ENCODE data around the gene TNFSF18. TPM values are rescaled to one million over a fixed set of nuclear protein-coding genes. Genes with fewer than 3 reads are reported as not detected.

TNFSF18 gene
- total RNA-seq, 1 donor from 2014 or later = 0.14 TPM

- H3K27ac Mint-ChIP-seq (ENCODE audit: unreplicated experiment) = no peak overlapping the region
- Histone ChIP-seq H3K27ac (ENCODE audit: low read depth, low read length) (no peak overlapping the region), H3K4me2 (ENCODE audit: low read length) (no peak overlapping the region), H2AFZ (ENCODE audit: low read depth, low read length) (no peak overlapping the region), H3K36me3 (ENCODE audit: insufficient read depth, low read length) (no peaks in the 10 kb centered on the region), H3K4me1 (ENCODE audit: insufficient read depth, low read length) (peaks cover 22% of the 10 kb centered on the region), H3K4me3 (ENCODE audit: insufficient read depth, low read depth, low read length) (no peak overlapping the region), H3K27me3 (ENCODE audit: insufficient read depth, low read length) (no peaks in the 10 kb centered on the region), H4K20me1 (ENCODE audit: insufficient read depth, low read length) (no peaks in the 10 kb centered on the region), H3K9ac (ENCODE audit: low read length) (no peak overlapping the region), H3K9me3 (ENCODE audit: insufficient read depth, low read depth, low read length) (no peaks in the 10 kb centered on the region), H3K79me2 (ENCODE audit: insufficient read depth, low read length) (no peaks in the 10 kb centered on the region)
- TF ChIP-seq, protein P1, sequence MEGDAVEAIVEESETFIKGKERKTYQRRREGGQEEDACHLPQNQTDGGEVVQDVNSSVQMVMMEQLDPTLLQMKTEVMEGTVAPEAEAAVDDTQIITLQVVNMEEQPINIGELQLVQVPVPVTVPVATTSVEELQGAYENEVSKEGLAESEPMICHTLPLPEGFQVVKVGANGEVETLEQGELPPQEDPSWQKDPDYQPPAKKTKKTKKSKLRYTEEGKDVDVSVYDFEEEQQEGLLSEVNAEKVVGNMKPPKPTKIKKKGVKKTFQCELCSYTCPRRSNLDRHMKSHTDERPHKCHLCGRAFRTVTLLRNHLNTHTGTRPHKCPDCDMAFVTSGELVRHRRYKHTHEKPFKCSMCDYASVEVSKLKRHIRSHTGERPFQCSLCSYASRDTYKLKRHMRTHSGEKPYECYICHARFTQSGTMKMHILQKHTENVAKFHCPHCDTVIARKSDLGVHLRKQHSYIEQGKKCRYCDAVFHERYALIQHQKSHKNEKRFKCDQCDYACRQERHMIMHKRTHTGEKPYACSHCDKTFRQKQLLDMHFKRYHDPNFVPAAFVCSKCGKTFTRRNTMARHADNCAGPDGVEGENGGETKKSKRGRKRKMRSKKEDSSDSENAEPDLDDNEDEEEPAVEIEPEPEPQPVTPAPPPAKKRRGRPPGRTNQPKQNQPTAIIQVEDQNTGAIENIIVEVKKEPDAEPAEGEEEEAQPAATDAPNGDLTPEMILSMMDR (IDR thresholded peaks at IDR 0.05; ENCODE audit: insufficient read depth, low read depth, low read length) = no peak
- TF ChIP-seq EZH2 (IDR thresholded peaks at IDR 0.05; ENCODE audit: insufficient read depth, low read length) = no peak
- FAIRE-seq (no peak), DNase-seq (ENCODE audit: low read depth) (no peak)
- H3K36me3 Mint-ChIP-seq (ENCODE audit: low read depth, unreplicated experiment) = no peaks in the 10 kb centered on the region
- no peaks in the 10 kb centered on the region for H3K9me3 Mint-ChIP-seq (ENCODE audit: unreplicated experiment)
- H3K27me3 Mint-ChIP-seq (ENCODE audit: low read depth, unreplicated experiment) = no peaks in the 10 kb centered on the region
- H3K4me1 Mint-ChIP-seq (ENCODE audit: low read depth, unreplicated experiment) = peaks cover 32% of the 10 kb centered on the region
- H3K4me3 Mint-ChIP-seq (ENCODE audit: unreplicated experiment) = no peak overlapping the region
These were observed 6.1 kb downstream of the TNFSF18 start for GRCh38 chr1:173044656-173045055.

DNA sequence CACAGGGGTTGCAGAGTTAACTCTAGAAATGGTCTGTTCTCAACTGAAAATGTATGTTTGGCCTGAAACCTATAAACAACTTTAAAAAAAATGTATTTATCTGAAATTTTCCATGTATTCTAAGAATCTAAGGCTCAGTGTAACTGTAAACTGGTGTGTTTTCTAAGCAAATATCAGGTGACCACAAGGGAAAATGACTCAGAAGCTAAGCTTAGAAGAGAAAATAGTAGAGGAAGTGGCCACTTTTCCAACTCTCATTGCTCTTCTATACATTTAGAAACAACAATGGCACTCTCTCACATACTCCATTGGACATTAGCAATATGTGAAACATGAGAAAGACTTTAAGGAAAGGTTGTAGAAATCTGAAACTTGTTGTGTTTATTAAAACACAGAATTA, 7.5 kb downstream of the TNFSF18 start:
- H3K27me3 ChIP-seq (ENCODE audit: insufficient read depth, low read length) = no peaks in the 10 kb centered on the region
- no peak overlapping the region for H2AFZ ChIP-seq (ENCODE audit: low read depth, low read length)
- no peak overlapping the region for H3K27ac Mint-ChIP-seq (ENCODE audit: unreplicated experiment)
- peak overlapping the region; percentile 63 for H3K4me2 ChIP-seq (ENCODE audit: low read length)
- peaks cover 16% of the 10 kb centered on the region for H3K4me1 ChIP-seq (ENCODE audit: insufficient read depth, low read length)
- H3K36me3 ChIP-seq (ENCODE audit: insufficient read depth, low read length) = no peaks in the 10 kb centered on the region
- TF ChIP-seq, protein P1 (IDR thresholded peaks at IDR 0.05; ENCODE audit: insufficient read depth, low read depth, low read length) = no peak
- TF ChIP-seq EZH2 (IDR thresholded peaks at IDR 0.05; ENCODE audit: insufficient read depth, low read length) = no peak
- peak; percentile 81 for FAIRE-seq
- no peak overlapping the region for H3K4me3 ChIP-seq (ENCODE audit: insufficient read depth, low read depth, low read length)
- H3K9ac ChIP-seq (ENCODE audit: low read length) = no peak overlapping the region
- H3K9me3 Mint-ChIP-seq (ENCODE audit: unreplicated experiment) = no peaks in the 10 kb centered on the region
- no peak overlapping the region for H3K4me3 Mint-ChIP-seq (ENCODE audit: unreplicated experiment)
- no peaks in the 10 kb centered on the region for H4K20me1 ChIP-seq (ENCODE audit: insufficient read depth, low read length)
- H3K27ac ChIP-seq (ENCODE audit: low read depth, low read length) = peak overlapping the region; percentile 66
- peaks cover 21% of the 10 kb centered on the region for H3K4me1 Mint-ChIP-seq (ENCODE audit: low read depth, unreplicated experiment)
- no peaks in the 10 kb centered on the region for H3K27me3 Mint-ChIP-seq (ENCODE audit: low read depth, unreplicated experiment)
- H3K36me3 Mint-ChIP-seq (ENCODE audit: low read depth, unreplicated experiment) = no peaks in the 10 kb centered on the region
- DNase-seq (ENCODE audit: low read depth) = peak; percentile 46
- no peaks in the 10 kb centered on the region for H3K79me2 ChIP-seq (ENCODE audit: insufficient read depth, low read length)
- H3K9me3 ChIP-seq (ENCODE audit: insufficient read depth, low read depth, low read length) = no peaks in the 10 kb centered on the region

DNA sequence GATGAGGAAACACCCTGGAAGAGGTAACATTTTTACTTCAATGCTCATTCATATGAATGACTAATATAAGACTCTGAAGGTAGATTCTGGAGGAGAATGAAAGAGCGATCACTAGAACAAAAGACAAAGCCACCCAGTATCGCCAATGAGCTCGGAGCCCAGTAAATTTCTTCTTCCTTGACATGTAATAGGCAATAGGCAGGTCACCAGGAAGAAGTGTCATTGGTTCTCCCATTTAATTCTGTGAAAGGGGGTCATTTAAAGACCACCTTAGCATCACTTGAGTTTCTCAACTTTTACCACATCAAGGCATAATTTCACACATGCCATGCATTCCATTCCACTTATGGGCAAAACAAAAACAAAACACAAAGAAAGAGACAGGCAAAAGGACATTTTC, 7.9 kb downstream of the TNFSF18 start:
- no peaks in the 10 kb centered on the region for H3K36me3 ChIP-seq (ENCODE audit: insufficient read depth, low read length)
- no peak overlapping the region for H3K9ac ChIP-seq (ENCODE audit: low read length)
- H3K27ac Mint-ChIP-seq (ENCODE audit: unreplicated experiment) = no peak overlapping the region
- H4K20me1 ChIP-seq (ENCODE audit: insufficient read depth, low read length) = no peaks in the 10 kb centered on the region
- peaks cover 16% of the 10 kb centered on the region for H3K4me1 Mint-ChIP-seq (ENCODE audit: low read depth, unreplicated experiment)
- H3K27me3 Mint-ChIP-seq (ENCODE audit: low read depth, unreplicated experiment) = no peaks in the 10 kb centered on the region
- peak; percentile 41 for DNase-seq (ENCODE audit: low read depth)
- peak overlapping the region; percentile 66 for H3K27ac ChIP-seq (ENCODE audit: low read depth, low read length)
- H3K4me1 ChIP-seq (ENCODE audit: insufficient read depth, low read length) = peaks cover 16% of the 10 kb centered on the region
- FAIRE-seq = peak; percentile 86
- no peaks in the 10 kb centered on the region for H3K9me3 ChIP-seq (ENCODE audit: insufficient read depth, low read depth, low read length)
- H3K4me3 Mint-ChIP-seq (ENCODE audit: unreplicated experiment) = no peak overlapping the region
- no peaks in the 10 kb centered on the region for H3K9me3 Mint-ChIP-seq (ENCODE audit: unreplicated experiment)
- H3K79me2 ChIP-seq (ENCODE audit: insufficient read depth, low read length) = no peaks in the 10 kb centered on the region
- peak overlapping the region; percentile 63 for H3K4me2 ChIP-seq (ENCODE audit: low read length)
- H3K27me3 ChIP-seq (ENCODE audit: insufficient read depth, low read length) = no peaks in the 10 kb centered on the region
- no peak for TF ChIP-seq EZH2 (IDR thresholded peaks at IDR 0.05; ENCODE audit: insufficient read depth, low read length)
- TF ChIP-seq, protein P1 (IDR thresholded peaks at IDR 0.05; ENCODE audit: insufficient read depth, low read depth, low read length) = no peak
- no peak overlapping the region for H3K4me3 ChIP-seq (ENCODE audit: insufficient read depth, low read depth, low read length)
- no peak overlapping the region for H2AFZ ChIP-seq (ENCODE audit: low read depth, low read length)
- no peaks in the 10 kb centered on the region for H3K36me3 Mint-ChIP-seq (ENCODE audit: low read depth, unreplicated experiment)

All from astrocyte (in vitro differentiated cells and primary cell).